NCI-H146 (cell line): Measurements from ENCODE around the gene COPZ1.
"Not testable (repeated sequence)": the region's sequence is repeated elsewhere in the genome, so short reads cannot be mapped to it uniquely, and the experiment has no call there.

Experiments used
- DNase-seq: peaks from one replicate; lab custom pipeline; 2025; lab: John Stamatoyannopoulos, UW

COPZ1 gene

GRCh38 chr12:54324617-54325441 is at the start of gene COPZ1:
Gene COPZ1, plus strand, starts transcription at chr12:54325131. Its CDS starts 33 bp downstream, at chr12:54325164.
- peak; percentile 100 for DNase-seq

GRCh38 chr12:54276368-54276767 is 48.6 kb upstream of the COPZ1 start:
- DNase-seq: no peak

- DNase-seq: no peak
Observed at GRCh38 chr12:54277823-54278276, 47.1 kb upstream of the COPZ1 start.

DNA sequence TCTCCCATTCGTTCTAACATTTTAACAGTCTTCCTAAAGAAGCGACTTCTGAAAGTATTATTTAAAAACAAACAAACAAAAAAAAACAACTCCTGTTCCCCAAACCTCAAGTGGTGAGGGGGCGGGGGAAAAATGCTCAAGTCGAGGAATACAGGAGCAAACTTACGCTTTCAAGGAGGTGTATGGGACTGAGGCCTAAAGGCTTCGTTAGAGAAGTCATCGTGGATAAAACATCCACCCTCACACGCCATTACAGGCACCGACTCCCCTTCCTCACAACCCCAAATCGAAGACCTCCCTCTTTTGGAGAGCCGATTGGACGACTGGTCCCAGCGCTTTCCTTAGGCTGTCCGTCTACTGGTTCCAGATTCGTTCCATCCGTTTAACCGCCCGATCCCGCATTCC is 45.7 kb upstream of the COPZ1 start:
- no peak for DNase-seq

DNA sequence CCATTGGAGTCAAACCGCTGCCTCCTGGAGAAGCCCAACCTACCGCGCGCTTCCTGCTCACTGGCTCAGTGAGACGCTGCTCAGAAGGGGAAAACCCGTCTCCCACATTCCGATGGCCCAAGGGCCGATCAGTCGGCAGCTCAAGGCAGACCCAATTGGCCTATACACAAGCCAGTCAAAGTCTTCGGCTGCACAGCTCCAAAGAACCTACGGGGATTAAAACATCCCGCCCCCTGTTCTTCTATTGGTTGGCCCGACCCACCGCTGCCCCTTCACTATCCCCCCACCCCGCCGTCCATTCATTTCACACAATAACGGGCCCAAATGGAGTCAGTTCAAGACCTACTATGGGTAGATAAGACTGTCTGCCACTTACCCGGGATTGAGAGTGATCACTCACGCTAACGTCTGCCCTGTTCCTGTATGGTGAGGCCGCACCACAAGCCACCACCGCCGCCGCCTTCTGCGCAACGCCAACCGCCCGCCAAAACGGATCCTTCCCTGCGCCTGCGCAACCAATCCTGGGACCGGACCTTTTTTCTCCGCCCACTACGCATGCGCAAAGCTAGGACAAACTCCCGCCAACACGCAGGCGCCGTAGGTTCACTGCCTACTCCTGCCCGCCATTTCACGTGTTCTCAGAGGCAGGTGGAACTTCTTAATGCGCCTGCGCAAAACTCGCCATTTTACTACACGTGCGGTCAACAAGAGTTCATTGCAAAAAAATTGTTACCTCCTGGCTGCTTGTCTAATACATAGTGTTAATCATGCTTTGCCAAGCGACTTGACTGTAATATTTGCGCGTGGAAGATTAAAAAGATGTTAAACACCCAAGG is 45.1 kb upstream of the COPZ1 start, which contains the start of gene CBX5:
TSS of gene CBX5 (minus strand) at position 491 of the 836 bp plus-strand sequence. CDS start 22,472 bp downstream, outside the sequence.
- DNase-seq: peak; percentile 100

DNA sequence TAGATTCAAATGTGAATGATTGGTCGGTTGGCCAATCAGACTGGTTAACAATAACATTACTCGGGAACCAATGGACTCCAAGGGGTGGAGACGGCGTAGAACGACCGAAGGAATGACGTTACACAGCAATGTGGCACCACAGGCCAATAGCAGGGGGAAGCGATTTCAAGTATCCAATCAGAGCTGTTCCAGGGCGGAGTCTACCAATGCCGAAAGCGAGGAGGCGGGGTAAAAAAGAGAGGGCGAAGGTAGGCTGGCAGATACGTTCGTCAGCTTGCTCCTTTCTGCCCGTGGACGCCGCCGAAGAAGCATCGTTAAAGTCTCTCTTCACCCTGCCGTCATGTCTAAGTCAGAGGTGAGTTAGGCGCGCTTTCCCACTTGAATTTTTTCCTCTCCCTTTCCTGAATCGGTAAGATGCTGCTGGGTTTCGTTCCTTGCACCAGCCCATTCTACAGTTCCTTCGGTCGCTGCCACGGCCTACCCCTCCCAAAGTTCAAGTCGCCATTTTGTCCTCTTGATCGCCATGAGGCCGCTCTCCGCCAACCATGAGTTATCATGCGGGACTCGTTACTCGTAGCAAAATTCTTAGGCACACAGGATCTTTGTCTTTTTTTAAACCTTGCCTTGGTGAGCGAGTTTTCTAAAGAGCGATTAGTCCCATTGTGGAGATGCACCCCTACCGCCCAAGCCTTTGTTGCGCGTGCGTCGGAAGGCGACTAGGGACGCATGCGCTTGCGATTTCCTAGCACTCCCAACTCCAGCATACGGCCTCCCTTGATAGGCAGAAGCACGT is 44.3 kb upstream of the COPZ1 start, which contains the start of gene HNRNPA1:
TSS of gene HNRNPA1 (plus strand) at position 259 of the 793 bp plus-strand sequence. CDS start at position 341, 82 bp downstream.
- peak; percentile 100 for DNase-seq

- DNase-seq: not testable (repeated sequence)
Observed at GRCh38 chr12:54281261-54281638, 43.7 kb upstream of the COPZ1 start.

DNA sequence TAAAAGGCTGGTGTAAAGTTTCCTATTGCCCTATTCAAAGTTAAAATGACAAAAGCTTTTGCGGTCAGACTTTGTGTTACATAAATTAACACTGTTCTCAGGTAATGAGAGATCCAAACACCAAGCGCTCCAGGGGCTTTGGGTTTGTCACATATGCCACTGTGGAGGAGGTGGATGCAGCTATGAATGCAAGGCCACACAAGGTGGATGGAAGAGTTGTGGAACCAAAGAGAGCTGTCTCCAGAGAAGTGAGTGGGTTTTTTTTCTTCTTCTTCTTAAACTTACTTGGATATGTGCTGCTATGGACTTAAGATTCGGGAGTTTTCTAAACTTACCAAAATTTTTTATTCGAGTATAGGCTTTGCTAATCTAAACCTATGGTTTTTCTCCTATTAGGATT is 43.2 kb upstream of the COPZ1 start:
- DNase-seq: not testable (repeated sequence)

- DNase-seq: no peak
Observed at GRCh38 chr12:54282949-54283593, 41.9 kb upstream of the COPZ1 start.

- not testable (repeated sequence) for DNase-seq
Observed at GRCh38 chr12:54284070-54284780, 40.7 kb upstream of the COPZ1 start.

GRCh38 chr12:54285150-54286041 is 39.5 kb upstream of the COPZ1 start:
- no peak for DNase-seq

DNA sequence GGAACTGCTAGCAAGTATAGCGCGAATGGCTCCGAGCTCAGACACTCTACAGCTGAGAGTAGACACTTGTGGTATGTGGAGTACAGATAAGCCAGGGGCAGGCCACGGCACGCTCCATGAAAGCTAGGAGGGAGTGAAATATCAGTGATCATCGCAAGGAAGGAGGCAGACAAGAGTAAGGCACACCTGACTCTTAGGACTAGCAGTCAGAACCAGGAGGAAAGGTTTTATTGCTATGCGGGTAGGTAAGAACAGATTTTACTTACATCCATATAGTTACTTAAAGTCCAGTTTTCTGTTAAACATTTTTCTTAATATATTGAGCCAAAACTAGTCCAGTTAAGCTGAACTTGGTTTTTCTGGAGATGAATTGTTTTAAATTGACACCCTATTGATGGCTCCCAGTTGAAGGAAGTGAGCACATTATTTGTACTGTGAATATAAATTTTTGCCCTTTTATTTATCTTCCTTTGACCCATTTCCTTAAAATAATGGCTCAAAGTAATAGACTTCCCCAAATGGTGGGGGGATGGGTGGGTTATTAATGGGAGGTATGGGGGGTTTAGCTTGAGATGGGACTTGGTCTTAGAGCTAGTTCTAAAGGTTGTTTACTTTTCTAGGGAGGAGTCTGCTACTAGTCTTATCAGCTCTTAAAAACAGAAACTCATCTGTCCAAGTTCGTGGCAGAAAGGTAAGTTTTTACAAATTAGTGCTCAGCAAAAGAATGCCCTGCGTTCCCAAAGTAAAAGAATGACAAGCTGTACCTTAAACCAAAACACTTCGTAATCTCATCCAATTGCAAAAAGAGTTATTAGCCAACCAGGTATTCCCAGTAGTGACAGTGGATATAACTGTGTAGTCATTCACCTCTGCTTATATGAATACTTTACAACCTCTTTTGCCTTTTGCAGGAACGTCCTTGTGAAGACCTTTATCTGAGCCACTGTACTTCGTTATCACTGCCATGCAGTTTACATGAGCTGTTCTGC is 38.6 kb upstream of the COPZ1 start:
- no peak for DNase-seq

- no peak for DNase-seq
Observed at GRCh38 chr12:54287261-54288157, 37.4 kb upstream of the COPZ1 start.

GRCh38 chr12:54292083-54292930 is 32.6 kb upstream of the COPZ1 start:
- DNase-seq: no peak

DNA sequence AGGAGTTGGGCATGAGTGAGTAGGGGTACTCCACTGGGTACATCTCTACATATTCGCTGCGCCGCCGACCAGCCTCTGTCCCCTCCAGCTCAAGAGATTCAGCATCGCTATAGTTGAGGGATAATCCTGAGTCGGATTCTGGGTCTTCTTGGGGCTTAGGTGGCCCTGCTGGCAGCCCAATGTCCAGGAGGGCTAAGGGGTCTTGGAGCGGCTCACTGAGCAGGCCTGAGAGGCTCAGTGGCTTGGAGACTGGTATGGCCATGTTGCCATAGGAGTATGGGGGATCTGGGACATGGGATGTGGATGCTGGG is 32.0 kb upstream of the COPZ1 start:
- DNase-seq: no peak

GRCh38 chr12:54294152-54294952 is 30.6 kb upstream of the COPZ1 start:
- DNase-seq: peak; percentile 55
